ENCODE measurements around the gene TRIM54. TPM values are rescaled to one million over a fixed set of nuclear protein-coding genes. Genes with fewer than 3 reads are reported as not detected.

The TRIM54 gene
- total RNA-seq, 1 donor from 2014 or later, result 0.16 TPM

Other genes starting within 250 kb of the TRIM54 start
- gene TMEM214, start 249.5 kb upstream of the TRIM54 start, total RNA-seq, result 29.7 TPM
- gene AGBL5, start 230.8 kb upstream of the TRIM54 start, total RNA-seq, result 14.1 TPM
- gene OST4, start 210.8 kb upstream of the TRIM54 start, total RNA-seq, result 258 TPM
- 3.0 TPM for gene EMILIN1, start 203.8 kb upstream of the TRIM54 start, total RNA-seq
- gene KHK, start 195.7 kb upstream of the TRIM54 start, total RNA-seq, result 3.5 TPM
- 0.96 TPM for gene CGREF1, start 163.3 kb upstream of the TRIM54 start, total RNA-seq
- gene ABHD1, start 158.6 kb upstream of the TRIM54 start, total RNA-seq, result not detected
- 26.5 TPM for gene PREB, start 147.8 kb upstream of the TRIM54 start, total RNA-seq
- not detected for gene PRR30, start 143.0 kb upstream of the TRIM54 start, total RNA-seq
- not detected for gene TCF23, start 133.4 kb upstream of the TRIM54 start, total RNA-seq
- 75.0 TPM for gene ATRAID, start 70.4 kb upstream of the TRIM54 start, total RNA-seq
- gene SLC5A6, start 70.2 kb upstream of the TRIM54 start, total RNA-seq, result 15.6 TPM
- 26.7 TPM for gene CAD, start 65.1 kb upstream of the TRIM54 start, total RNA-seq
- gene SLC30A3, start 19.4 kb upstream of the TRIM54 start, total RNA-seq, result not detected
- gene DNAJC5G, start 7.0 kb upstream of the TRIM54 start, total RNA-seq, result not detected
- 0.56 TPM for gene UCN, start 26.0 kb downstream of the TRIM54 start, total RNA-seq
- gene MPV17, start 40.7 kb downstream of the TRIM54 start, total RNA-seq, result 42.7 TPM
- 50.8 TPM for gene GTF3C2, start 74.3 kb downstream of the TRIM54 start, total RNA-seq
- gene EIF2B4, start 87.9 kb downstream of the TRIM54 start, total RNA-seq, result 29.2 TPM
- 62.1 TPM for gene SNX17, start 88.2 kb downstream of the TRIM54 start, total RNA-seq
- 11.4 TPM for gene ZNF513, start 98.3 kb downstream of the TRIM54 start, total RNA-seq
- 57.3 TPM for gene PPM1G, start 127.2 kb downstream of the TRIM54 start, total RNA-seq
- 86.6 TPM for gene NRBP1, start 146.2 kb downstream of the TRIM54 start, total RNA-seq
- gene KRTCAP3, start 160.0 kb downstream of the TRIM54 start, total RNA-seq, result 26.0 TPM
- gene IFT172, start 207.3 kb downstream of the TRIM54 start, total RNA-seq, result 10.3 TPM
- gene FNDC4, start 212.8 kb downstream of the TRIM54 start, total RNA-seq, result 8.5 TPM
- 0.84 TPM for gene GCKR, start 214.4 kb downstream of the TRIM54 start, total RNA-seq

Measured in esophagus mucosa (tissue), 1 donor.